ENCODE results near the gene TRIM37. TPM values are rescaled to one million over a fixed set of nuclear protein-coding genes. Genes with fewer than 3 reads are reported as not detected.

The TRIM37 gene
- total RNA-seq, 6 experiments from 2014 or later, result 21.5 to 25.0 (median 23.7) TPM

DNA sequence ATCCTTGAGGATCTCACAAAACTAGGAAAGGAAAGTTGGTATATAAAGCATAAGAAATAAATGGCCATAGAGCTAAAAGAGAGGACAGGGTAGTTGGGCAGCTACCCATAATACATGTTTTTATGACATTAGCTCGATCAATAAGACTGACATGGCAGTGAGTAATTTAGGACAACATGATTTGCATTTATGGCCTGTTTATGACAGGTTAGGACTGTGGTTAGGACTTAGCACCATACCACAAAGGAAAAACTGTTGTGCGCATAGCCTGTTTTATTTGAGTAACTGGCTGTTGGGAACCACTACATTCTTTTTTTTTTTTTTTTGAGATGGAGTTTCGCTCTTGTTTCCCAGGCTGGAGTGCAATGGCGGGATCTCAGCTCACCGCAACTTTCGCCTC is 18.0 kb upstream of the TRIM37 start:
- H3K27me3 Mint-ChIP-seq (ENCODE audit: insufficient read depth), result no peaks in the 10 kb centered on the region
- H3K4me3 Mint-ChIP-seq, result no peak overlapping the region
- H3K4me1 Mint-ChIP-seq (ENCODE audit: low read depth), result no peaks in the 10 kb centered on the region
- H3K27ac Mint-ChIP-seq, result no peak overlapping the region
- no peaks in the 10 kb centered on the region for H3K9me3 Mint-ChIP-seq
- DNase-seq, result no peak
- TF ChIP-seq, protein P1, sequence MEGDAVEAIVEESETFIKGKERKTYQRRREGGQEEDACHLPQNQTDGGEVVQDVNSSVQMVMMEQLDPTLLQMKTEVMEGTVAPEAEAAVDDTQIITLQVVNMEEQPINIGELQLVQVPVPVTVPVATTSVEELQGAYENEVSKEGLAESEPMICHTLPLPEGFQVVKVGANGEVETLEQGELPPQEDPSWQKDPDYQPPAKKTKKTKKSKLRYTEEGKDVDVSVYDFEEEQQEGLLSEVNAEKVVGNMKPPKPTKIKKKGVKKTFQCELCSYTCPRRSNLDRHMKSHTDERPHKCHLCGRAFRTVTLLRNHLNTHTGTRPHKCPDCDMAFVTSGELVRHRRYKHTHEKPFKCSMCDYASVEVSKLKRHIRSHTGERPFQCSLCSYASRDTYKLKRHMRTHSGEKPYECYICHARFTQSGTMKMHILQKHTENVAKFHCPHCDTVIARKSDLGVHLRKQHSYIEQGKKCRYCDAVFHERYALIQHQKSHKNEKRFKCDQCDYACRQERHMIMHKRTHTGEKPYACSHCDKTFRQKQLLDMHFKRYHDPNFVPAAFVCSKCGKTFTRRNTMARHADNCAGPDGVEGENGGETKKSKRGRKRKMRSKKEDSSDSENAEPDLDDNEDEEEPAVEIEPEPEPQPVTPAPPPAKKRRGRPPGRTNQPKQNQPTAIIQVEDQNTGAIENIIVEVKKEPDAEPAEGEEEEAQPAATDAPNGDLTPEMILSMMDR (IDR thresholded peaks at IDR 0.05), result no peak
- peaks cover 11% of the 10 kb centered on the region; the same call in 1 of the 2 replicates for H3K36me3 Mint-ChIP-seq (ENCODE audit: low read depth)

DNA sequence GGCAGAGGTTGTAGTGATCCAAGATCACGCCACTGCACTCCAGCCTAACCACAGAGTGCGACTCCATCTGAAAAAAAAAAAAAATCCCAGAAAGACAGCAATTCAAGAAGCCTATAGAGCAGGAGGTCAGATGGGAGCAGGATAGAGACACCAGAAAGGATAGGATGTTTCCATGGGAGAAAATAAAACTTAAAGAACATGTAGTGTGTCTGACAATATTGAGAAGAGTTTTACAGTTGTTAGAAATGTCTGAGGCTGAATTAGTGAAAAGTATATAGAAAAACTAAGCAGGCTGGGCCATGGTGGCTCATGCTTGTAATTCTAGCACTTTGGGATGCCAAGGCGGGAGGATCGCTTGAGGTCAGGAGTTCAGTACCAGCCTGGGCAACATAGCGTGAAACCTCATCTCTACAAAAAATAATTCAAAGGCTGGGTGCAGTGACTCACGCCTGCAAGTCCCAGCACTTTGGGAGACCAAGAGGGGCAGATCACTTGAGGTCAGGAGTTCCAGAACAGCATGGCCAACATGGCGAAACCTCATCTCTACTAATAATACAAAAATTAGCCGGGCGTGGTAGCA is 15.3 kb upstream of the TRIM37 start:
- DNase-seq, result no peak
- no peaks in the 10 kb centered on the region for H3K9me3 Mint-ChIP-seq
- H3K4me3 Mint-ChIP-seq, result no peak overlapping the region
- TF ChIP-seq, protein P1 (IDR thresholded peaks at IDR 0.05), result no peak
- H3K27me3 Mint-ChIP-seq (ENCODE audit: insufficient read depth), result 0 out of 2 replicates have a peak, but pooled peaks cover 2% of the 10 kb centered on the region
- H3K4me1 Mint-ChIP-seq (ENCODE audit: low read depth), result no peaks in the 10 kb centered on the region
- H3K27ac Mint-ChIP-seq, result no peak overlapping the region
- peaks cover 24% of the 10 kb centered on the region; the same call in 1 of the 2 replicates for H3K36me3 Mint-ChIP-seq (ENCODE audit: low read depth)

DNA sequence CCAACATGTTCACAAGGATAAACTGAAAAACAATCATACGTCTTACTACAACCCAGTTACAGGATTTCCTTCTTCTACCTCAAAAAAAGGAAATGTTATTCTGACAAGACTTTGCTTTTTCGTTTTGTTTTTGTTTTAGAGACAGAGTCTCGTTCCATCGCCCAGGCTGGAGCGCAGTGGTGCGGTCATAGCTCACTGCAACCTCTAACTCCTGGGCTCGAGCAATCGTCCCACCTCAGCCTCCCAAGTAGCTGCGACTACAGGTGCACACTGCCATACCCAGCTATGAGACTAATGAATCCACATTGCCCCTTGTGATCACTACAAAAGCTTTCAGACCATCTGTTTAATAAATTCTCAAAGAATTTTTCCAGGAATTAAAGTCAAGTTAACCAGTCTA is 8.8 kb upstream of the TRIM37 start:
- Mint-ChIP-seq H3K36me3 (ENCODE audit: low read depth) (peaks cover 19% of the 10 kb centered on the region; the same call in 1 of the 2 replicates), H3K4me3 (no peak overlapping the region), H3K9me3 (no peaks in the 10 kb centered on the region), H3K27me3 (ENCODE audit: insufficient read depth) (0 out of 2 replicates have a peak, but pooled peaks cover 2% of the 10 kb centered on the region), H3K4me1 (ENCODE audit: low read depth) (no peaks in the 10 kb centered on the region), H3K27ac (no peak overlapping the region)
- TF ChIP-seq, protein P1 (IDR thresholded peaks at IDR 0.05), result no peak
- no peak for DNase-seq

DNA sequence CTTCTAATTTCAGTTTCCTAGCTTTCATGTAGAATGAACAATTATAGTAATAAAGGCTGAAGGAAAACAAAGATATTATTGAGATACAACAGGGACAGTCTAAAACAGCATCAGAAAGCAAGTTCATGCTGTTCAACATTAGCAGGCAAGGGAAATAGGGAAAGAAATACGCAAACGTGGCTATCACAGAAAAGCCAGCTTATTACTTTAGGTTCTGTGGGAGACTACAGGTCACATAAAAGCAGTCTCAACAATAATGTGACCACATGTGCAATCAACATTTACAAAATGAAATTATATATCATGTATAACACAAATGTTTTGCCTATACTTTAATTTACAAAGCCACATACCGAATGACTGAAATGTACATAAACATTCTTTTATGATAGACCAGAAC is 4.9 kb upstream of the TRIM37 start:
- Mint-ChIP-seq H3K4me3 (no peak overlapping the region), H3K36me3 (ENCODE audit: low read depth) (peaks cover 12% of the 10 kb centered on the region), H3K27ac (no peak overlapping the region), H3K4me1 (ENCODE audit: low read depth) (peaks cover 9% of the 10 kb centered on the region), H3K27me3 (ENCODE audit: insufficient read depth) (no peaks in the 10 kb centered on the region), H3K9me3 (no peaks in the 10 kb centered on the region)
- no peak for DNase-seq
- TF ChIP-seq, protein P1 (IDR thresholded peaks at IDR 0.05), result no peak

DNA sequence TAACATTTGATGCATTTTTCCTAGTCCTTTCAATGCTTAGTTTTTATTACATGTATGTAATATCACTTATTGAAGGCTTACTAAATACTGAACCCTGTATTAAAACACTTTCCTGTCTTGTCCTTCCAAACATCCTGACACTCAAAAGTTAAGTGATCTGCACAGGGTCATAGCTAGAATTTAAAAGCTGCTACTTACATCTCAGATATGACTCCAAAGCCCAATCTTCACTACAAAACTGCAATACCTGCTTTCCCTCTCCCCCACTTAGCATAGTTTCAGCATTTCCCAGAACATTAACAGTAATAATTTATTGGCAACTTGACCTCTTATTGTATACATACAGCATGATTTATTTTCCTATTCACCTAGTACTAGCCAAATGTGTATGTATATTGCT is 4.3 kb upstream of the TRIM37 start:
- H3K9me3 Mint-ChIP-seq, result no peaks in the 10 kb centered on the region
- peaks cover 4% of the 10 kb centered on the region; the same call in 1 of the 2 replicates for H3K27me3 Mint-ChIP-seq (ENCODE audit: insufficient read depth)
- H3K4me1 Mint-ChIP-seq (ENCODE audit: low read depth), result peaks cover 9% of the 10 kb centered on the region
- DNase-seq, result no peak
- peaks cover 12% of the 10 kb centered on the region for H3K36me3 Mint-ChIP-seq (ENCODE audit: low read depth)
- H3K27ac Mint-ChIP-seq, result no peak overlapping the region
- H3K4me3 Mint-ChIP-seq, result no peak overlapping the region
- TF ChIP-seq, protein P1 (IDR thresholded peaks at IDR 0.05), result no peak

All from HFFc6 (cell line).